NT2/D1 (cell line): ENCODE measurements around the gene AKIRIN1.
"Not testable (repeated sequence)": the region's sequence is repeated elsewhere in the genome, so short reads cannot be mapped to it uniquely, and the experiment has no call there.

Experiments
- DNase-seq: peaks from one replicate; pipeline ENCODE4 v3.0.0-alpha.2; 2011; ENCODE audit warnings: low read depth, low spot score
- H3K27me3 ChIP-seq: 2 replicates; pipeline ENCODE4 v1.6.0; 2011; ENCODE audit warnings: mild to moderate bottlenecking; ENCODE audit not compliant: insufficient read length, insufficient read depth
- H3K36me3 ChIP-seq: 2 replicates; pipeline ENCODE4 v1.6.1; 2011; ENCODE audit warnings: mild to moderate bottlenecking, low read length, mixed read lengths; ENCODE audit not compliant: insufficient read depth, insufficient read length
- H3K4me1 ChIP-seq: 2 replicates; pipeline ENCODE4 v1.5.1; 2011; ENCODE audit not compliant: insufficient read depth, insufficient read length
- H3K4me3 ChIP-seq: 2 replicates; pipeline ENCODE4 v1.5.1; 2011; ENCODE audit warnings: low read depth; ENCODE audit not compliant: insufficient read length
- H3K9ac ChIP-seq: 2 replicates; pipeline ENCODE4 v1.6.0; 2011; ENCODE audit warnings: low read depth; ENCODE audit not compliant: insufficient read length
- H3K9me3 ChIP-seq: 2 replicates; pipeline ENCODE4 v1.5.1; 2011; ENCODE audit warnings: mild to moderate bottlenecking, low read length; ENCODE audit not compliant: insufficient read depth
- SUZ12 ChIP-seq: IDR thresholded peaks from 2 replicates; pipeline ENCODE4 v1.6.1; 2011; ENCODE audit not compliant: insufficient read length, insufficient read depth; ENCODE audit errors: extremely low read depth
- YY1 ChIP-seq: IDR thresholded peaks from 2 replicates; pipeline ENCODE4 v1.6.1; 2011; ENCODE audit not compliant: insufficient read length, insufficient read depth
- ZNF274 ChIP-seq: IDR thresholded peaks from 2 replicates; pipeline ENCODE4 v1.6.1; 2011; ENCODE audit warnings: mild to moderate bottlenecking, low read depth, low read length

AKIRIN1 gene

DNA sequence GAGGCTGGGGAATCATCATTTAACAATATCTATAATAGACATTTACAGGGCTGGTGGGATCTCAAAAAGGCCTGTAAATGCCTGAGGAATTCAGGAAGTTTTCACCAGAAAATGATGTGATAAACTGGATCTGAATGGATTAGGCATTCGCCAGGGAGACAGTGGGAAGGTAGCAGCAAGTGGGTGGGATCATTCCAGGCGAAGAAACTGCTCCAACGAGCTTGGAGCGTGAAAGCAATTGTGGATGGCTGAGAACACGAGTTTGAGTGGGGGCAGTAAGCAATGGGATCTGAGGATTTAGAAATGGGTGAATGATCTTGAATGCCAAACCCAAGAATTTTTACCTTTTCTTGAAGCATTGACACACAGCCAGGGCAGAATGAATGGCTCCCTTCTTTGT is 26.2 kb downstream of the AKIRIN1 start:
- TF ChIP-seq YY1 = no peak
- TF ChIP-seq SUZ12 = no peak
- no peak for TF ChIP-seq ZNF274
- Histone ChIP-seq H3K9ac (no peak overlapping the region), H3K4me3 (no peak overlapping the region), H3K9me3 (no peaks in the 10 kb centered on the region), H3K4me1 (no peaks in the 10 kb centered on the region), H3K27me3 (no peaks in the 10 kb centered on the region), H3K36me3 (peaks cover 5% of the 10 kb centered on the region)
- DNase-seq = no peak

DNA sequence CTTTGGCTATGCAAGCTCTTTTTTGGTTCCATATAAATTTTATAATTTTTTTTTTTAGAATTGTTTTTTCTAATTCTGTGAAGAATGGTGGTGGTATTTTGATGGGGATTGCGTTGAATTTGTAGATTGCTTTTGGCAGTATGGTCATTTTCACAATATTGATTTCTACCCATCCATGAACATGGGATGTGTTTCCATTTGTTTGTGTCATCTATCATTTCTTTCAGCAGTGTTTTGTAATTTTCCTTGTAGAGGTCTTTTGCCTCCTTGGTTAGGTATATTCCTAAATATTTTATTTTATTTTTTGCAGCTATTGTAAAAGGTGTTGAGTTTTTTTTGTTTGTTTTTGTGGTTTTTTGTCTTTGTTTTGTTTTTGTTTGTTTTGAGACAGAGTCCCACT is 29.4 kb downstream of the AKIRIN1 start:
- DNase-seq, H3K36me3 ChIP-seq, H3K9ac ChIP-seq, H3K27me3 ChIP-seq, H3K4me1 ChIP-seq, H3K9me3 ChIP-seq, H3K4me3 ChIP-seq: not testable (repeated sequence)

DNA sequence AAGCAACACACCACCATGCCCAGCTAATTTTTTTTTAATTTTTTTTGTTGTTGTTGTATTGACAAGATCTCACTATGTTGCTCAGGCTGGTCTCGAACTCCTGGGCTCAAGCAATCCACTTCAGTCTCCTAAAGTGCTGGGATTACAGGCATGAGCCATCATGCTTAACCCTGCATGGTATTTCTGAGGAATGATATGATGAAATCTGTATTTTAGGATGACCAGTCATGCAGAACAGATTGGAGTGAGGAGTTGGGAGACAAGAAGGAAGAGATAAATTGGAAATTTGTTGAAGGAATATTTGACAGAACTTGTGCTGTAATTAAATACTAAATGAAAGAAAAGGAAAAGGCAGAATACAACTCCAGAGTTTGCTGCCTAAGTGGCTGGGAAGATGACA is 30.4 kb downstream of the AKIRIN1 start:
- DNase-seq = no peak
- no peak for TF ChIP-seq ZNF274
- no peak for TF ChIP-seq YY1
- TF ChIP-seq SUZ12 = no peak
- Histone ChIP-seq H3K4me1 (no peaks in the 10 kb centered on the region), H3K27me3 (no peaks in the 10 kb centered on the region), H3K9ac (no peak overlapping the region), H3K9me3 (no peaks in the 10 kb centered on the region), H3K36me3 (no peaks in the 10 kb centered on the region), H3K4me3 (no peak overlapping the region)

DNA sequence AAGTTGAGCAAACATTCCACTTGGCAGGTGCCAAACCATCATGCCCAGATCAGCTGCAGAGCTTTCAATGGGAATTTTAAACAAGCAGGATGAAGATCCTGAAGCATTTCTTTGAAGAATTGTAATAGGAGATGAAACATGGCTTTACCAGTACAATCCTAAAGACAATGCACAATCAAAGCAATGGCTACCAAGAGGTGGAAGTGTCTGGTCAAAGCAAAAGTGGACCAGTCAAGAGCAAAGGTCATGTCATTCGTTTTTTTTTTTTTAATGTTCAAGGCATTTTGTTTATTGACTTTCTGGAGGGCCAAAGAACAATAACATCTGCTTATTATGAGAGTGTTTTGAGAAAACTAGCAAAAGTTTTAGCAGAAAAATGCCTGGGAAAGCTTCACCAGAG is 32.1 kb downstream of the AKIRIN1 start:
- Histone ChIP-seq H3K9ac (no peak overlapping the region), H3K4me1 (no peaks in the 10 kb centered on the region), H3K36me3 (peaks cover under 1% of the 10 kb centered on the region), H3K4me3 (no peak overlapping the region), H3K9me3 (no peaks in the 10 kb centered on the region), H3K27me3 (no peaks in the 10 kb centered on the region)
- DNase-seq = no peak
- TF ChIP-seq YY1 = no peak
- no peak for TF ChIP-seq SUZ12
- TF ChIP-seq ZNF274 = no peak

DNA sequence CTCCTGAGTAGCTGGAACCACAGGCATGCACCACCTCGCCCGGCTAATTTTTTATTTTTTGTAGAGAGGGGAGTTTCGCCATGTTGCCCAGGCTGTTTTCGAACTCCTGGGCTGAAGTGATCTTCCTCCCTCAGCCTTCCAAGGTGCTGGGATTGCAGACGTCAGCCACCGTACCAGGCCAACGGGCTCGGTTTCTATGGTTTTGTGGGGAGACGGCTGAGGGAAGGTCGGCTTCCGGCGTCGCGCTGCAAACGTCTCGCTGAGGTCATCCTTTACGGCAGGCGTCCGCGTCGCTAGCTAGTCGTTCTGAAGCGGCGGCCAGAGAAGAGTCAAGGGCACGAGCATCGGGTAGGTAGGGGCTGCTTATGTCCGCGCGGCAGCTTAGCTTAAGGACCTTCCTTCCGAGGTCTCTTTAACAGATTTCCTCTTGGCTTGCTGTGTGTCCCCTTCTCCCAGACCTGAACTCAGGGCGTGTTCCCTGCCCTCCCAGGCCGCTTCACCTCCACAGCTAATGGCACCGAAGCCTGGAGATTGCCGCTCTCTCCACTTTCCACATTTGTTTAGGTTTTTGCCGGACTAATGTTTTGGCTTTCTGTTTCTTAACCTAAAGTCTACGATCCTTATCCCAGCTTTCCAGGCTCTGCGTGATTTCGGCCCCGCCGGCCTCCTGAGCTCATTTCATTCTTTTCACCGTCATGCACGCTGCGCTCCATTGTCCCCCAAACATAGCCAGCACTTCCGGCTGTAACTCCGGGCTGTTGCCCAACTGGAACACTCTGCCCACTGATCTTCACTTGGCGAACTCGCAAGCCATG is 35.2 kb downstream of the AKIRIN1 start, which contains the start of gene NDUFS5:
Gene NDUFS5, plus strand, starts transcription at position 300 of the 815 bp plus-strand sequence. CDS start 2,375 bp downstream, outside the sequence.
- peak; percentile 97 for DNase-seq
- Histone ChIP-seq H3K4me1 (no peaks in the 10 kb centered on the region), H3K4me3 (peak within 1 kb of the TSS; percentile 97), H3K9ac (peak within 1 kb of the TSS; percentile 99), H3K27me3 (no peaks in the 10 kb centered on the region), H3K36me3 (peaks cover 28% of the 10 kb centered on the region), H3K9me3 (no peaks in the 10 kb centered on the region)
- no peak for TF ChIP-seq SUZ12
- TF ChIP-seq ZNF274 = no peak
- TF ChIP-seq YY1 = no peak

DNA sequence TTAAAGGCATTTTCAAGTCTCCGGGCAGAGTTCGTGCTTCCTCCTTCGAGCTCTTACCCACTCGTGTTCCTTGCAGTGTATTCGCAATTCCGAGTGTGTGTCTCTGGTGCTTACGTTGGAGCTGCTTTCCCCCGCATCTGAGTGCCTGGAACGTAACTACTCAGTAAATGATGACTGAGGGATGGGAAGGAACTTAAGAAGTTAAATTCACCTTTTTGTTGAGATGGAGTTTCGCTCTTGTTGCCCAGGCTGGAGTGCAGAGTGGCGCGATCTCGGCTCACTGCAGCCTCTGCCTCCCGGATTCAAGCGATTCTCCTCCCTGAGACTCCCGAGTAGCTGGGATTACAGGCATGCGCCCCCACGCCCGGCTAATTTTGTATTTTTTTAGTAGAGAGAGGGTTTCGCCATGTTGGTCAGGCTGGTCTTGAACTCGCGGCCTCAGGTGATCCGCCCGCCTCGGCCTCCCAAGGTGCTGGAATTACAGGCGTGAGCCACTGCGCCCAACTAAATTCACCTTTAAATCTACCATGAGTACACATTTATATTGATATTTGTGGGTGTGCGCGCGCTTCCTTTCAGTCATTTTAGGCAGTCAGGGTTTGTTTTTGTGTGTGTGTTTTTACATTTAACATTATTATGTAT is 35.9 kb downstream of the AKIRIN1 start:
- H3K4me1 ChIP-seq = no peaks in the 10 kb centered on the region
- H3K36me3 ChIP-seq = peaks cover 36% of the 10 kb centered on the region
- no peak for DNase-seq
- H3K9me3 ChIP-seq = no peaks in the 10 kb centered on the region
- no peak for TF ChIP-seq YY1
- TF ChIP-seq SUZ12 = no peak
- no peak for TF ChIP-seq ZNF274
- H3K27me3 ChIP-seq = no peaks in the 10 kb centered on the region
- peak overlapping the region; percentile 97 for H3K4me3 ChIP-seq
- H3K9ac ChIP-seq = peak overlapping the region; percentile 99

DNA sequence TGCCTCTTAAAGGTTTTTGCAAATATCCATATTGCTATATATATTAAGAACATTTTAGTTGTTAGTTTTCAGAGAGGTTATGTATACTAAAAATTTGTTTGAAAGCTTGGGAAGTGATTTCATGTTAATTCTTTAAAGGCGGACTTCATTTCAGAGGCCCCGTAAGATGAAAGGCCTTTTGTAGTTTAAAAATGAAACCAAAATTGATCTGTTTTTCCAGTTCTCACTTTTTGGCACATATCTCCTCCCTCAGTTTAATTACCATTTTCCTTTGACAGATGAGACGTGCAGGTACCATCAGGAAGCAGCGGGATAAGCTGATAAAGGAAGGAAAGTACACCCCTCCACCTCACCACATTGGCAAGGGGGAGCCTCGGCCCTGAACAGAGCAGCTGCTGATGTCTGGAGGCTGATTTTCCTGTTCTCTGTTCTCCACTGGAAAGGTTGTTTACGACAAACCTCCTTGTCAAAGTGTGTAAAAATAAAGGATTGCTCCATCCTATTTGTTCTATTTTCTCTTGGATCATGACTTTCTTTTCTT is 43.1 kb downstream of the AKIRIN1 start:
- Histone ChIP-seq H3K27me3 (no peaks in the 10 kb centered on the region), H3K9ac (no peak overlapping the region), H3K9me3 (no peaks in the 10 kb centered on the region), H3K4me3 (no peak overlapping the region), H3K4me1 (no peaks in the 10 kb centered on the region), H3K36me3 (peaks cover 74% of the 10 kb centered on the region)
- TF ChIP-seq YY1 (no peak), ZNF274 (no peak), SUZ12 (no peak)
- no peak for DNase-seq
